HG02870 (cell line): ENCODE measurements around the gene ADGRA1.
"Not testable (repeated sequence)": the region's sequence is repeated elsewhere in the genome, so short reads cannot be mapped to it uniquely, and the experiment has no call there.

Source experiments
- ATAC-seq: cut with Tn5 transposase; IDR thresholded peaks from one replicate; pipeline ENCODE4 v1.9.1; 2021; ENCODE audit warnings: mild to moderate bottlenecking, moderate library complexity; ENCODE audit not compliant: unreplicated experiment

ADGRA1 gene

DNA sequence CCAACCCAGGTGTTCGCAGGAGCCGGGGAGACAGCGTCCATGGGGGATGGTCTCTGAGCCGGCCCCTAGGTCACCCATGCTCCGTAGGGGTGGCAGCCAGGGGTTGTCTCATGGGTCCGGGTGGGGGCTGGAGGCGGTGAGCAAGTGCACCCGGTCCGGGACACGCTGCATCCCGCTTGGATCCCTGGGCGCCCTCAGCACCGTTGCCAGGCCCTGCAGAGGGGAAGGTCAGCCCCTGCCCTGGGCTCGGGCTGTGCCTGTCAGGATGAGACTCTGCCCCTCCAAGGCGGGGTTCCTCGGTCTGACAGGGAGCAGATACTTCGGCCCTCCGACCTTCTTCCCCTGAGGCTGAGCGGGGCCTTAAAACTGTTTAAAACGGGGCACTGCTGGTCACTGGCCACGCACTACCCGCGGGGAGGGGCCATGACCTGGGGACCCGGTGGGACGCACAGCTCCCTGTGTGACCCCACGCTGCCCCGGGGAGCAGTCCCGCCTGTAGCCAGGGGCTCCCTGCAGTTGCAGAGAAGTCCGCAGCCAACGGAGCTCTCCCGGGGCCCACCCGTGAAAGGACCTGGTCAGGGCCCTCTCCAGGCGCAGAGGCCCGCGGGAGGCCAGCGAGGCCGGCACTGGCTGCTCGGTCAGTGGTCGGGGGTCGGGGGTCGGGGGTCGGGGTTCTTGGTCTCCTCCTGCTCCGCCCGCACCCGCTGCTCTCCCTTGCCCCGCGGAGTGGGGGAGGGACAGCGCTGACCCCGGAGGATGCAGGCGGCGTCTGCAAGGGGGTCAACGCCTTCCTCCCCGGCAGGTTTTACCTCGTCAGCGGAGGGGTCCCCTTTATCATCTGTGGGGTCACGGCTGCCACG is 38.9 kb downstream of the ADGRA1 start:
- ATAC-seq = no peak

DNA sequence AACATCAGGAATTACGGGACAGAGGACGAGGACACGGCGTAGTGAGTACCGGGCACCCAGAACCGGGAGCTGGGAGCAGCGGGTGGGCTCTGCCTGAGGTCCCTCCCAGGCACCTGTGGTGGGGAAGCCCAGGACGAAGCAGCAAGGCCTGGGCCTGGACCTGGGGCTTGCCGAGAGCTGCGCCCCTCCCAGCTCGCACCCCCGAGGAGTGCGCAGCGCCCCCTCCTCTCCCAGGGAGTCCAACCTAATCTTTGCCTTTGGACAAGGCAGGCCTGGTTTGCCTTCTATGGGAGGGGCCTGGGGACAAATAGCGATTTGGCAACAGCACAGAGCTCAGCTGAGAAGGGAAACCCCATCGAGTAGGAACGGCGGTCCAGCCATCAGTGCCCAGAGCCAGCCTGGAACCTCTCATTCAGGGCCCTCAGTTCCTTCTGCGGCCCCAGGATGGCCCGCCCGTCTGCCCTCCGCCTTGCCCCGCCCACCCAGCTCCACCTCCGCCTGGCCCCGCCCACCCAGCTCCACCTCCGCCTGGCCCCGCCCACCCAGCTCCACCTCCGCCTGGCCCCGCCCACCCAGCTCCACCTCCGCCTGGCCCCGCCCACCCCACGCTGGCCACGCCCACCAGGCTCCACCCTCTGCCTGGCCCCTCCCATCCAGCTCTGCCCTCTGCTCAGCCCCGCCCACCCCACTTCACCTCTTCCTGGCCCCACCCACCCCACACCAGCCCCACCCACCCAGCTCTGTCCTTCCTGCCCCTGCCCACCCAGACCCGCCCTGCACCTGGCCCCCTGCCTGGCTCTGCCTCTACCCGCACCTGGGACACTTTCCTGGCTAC is 39.8 kb downstream of the ADGRA1 start:
- ATAC-seq = no peak

DNA sequence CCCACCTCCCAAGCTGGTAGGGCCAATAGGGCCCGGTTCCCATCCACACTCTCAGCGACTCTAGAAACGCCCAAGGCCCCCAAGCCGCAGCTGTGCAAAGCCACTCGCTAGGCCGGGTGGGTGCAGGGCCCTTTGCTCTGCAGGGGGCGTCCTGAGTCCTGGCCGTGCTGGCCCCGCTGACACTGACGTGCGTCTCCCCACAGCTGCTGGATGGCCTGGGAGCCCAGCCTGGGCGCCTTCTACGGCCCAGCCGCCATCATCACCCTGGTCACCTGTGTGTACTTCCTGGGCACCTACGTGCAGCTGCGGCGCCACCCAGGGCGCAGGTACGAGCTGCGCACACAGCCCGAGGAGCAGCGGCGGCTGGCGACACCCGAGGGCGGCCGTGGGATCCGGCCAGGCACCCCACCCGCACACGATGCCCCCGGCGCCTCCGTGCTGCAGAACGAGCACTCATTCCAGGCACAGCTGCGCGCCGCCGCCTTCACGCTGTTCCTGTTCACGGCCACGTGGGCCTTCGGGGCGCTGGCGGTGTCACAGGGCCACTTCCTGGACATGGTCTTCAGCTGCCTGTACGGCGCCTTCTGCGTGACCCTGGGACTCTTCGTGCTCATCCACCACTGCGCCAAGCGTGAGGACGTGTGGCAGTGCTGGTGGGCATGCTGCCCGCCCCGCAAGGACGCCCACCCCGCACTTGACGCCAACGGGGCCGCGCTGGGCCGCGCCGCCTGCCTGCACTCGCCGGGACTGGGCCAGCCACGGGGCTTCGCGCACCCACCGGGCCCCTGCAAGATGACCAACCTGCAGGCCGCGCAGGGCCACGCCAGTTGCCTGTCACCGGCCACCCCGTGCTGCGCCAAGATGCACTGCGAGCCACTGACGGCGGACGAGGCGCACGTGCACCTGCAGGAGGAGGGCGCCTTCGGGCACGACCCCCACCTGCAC is 40.7 kb downstream of the ADGRA1 start:
- no peak for ATAC-seq

DNA sequence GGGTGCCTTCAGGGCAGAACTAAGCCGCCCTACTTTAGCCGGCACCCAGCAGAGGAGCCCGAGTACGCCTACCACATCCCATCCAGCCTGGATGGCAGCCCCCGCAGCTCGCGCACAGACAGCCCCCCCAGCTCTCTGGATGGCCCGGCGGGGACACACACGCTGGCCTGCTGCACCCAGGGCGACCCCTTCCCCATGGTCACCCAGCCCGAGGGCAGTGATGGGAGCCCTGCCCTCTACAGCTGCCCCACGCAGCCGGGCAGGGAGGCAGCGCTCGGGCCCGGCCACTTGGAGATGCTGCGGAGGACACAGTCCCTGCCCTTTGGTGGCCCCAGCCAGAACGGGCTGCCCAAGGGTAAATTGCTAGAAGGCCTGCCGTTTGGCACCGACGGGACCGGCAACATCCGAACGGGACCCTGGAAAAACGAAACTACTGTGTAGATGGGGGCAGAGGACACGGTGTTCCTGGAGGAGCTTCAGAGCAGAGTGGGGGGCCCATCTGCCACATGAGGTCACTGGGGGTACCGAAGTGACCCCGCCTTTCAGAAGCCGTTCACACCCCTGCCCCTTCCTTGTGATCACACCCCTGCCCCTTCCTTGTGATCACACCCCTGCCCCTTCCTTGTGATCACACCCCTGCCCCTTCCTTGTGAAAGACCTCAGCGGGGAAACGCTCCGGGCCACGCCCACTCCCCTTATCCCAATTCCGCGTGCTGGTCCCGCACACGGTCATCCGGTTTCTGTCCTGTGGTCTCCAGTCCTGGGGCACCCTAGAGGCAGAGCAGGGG is 41.5 kb downstream of the ADGRA1 start:
- no peak for ATAC-seq

DNA sequence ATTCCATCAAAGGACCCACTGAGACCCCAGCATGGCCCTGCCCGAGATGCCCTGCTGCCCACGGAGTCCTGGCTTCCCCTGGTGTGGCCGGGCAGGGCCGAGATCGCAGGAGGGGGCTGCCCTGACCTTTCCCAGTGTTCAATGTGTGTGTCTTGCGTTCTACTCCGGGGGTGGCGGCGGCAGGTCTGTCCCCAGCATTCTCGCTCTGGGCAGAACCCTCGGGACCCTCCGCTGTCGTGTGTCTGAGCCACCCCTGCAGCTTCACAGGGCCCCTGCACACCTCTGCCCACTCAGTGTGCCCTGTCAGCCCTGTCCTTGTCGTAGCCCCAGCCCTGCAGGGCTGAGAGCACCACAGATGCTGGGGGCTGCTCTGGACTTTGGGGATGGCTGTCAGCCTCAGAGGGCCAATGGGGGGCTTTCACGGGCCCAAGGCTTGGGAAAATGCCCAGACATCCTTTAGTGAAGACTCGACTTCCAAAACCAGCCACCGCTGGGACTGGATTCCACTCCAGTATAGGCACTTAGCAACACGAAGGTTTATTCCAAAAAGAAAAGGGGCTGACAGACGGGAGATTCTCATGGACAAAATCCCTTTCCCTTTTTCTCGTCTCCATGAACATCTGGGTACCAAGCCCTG is 42.3 kb downstream of the ADGRA1 start:
- no peak for ATAC-seq

DNA sequence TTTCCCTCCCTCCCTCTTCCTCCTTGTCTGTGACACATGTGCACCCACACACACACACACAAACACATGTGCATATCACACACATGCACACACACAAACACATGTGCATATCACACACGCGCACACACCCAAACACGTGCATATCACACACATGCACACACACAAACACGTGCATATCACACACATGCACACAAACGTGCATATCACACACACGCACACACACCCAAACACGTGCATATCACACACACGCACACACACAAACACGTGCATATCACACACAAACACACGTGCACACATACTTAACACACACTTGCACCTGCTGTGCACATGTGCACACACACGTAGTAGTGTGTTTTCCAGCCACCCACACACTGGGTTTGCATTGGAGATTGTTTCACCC is 42.9 kb downstream of the ADGRA1 start:
- ATAC-seq = no peak

DNA sequence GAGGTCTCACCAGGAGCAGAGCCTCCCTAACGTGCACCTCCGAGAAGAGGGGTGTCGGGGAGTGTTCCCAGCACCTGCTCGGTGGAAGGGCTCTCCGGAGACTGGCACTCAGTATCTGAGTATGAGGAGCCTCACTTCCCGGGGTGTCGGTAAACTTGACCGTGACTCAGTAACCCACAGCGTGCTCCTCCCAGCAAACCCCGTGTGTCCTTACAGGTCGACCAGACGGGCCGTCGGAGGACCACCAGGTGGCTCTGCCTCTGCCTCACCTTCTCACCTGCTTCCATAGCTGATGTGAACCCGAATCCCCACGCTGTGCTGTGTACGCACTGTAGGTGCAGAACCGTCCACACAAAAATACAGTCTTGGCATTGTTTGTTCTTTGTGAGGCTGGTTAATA is 43.3 kb downstream of the ADGRA1 start:
- no peak for ATAC-seq

DNA sequence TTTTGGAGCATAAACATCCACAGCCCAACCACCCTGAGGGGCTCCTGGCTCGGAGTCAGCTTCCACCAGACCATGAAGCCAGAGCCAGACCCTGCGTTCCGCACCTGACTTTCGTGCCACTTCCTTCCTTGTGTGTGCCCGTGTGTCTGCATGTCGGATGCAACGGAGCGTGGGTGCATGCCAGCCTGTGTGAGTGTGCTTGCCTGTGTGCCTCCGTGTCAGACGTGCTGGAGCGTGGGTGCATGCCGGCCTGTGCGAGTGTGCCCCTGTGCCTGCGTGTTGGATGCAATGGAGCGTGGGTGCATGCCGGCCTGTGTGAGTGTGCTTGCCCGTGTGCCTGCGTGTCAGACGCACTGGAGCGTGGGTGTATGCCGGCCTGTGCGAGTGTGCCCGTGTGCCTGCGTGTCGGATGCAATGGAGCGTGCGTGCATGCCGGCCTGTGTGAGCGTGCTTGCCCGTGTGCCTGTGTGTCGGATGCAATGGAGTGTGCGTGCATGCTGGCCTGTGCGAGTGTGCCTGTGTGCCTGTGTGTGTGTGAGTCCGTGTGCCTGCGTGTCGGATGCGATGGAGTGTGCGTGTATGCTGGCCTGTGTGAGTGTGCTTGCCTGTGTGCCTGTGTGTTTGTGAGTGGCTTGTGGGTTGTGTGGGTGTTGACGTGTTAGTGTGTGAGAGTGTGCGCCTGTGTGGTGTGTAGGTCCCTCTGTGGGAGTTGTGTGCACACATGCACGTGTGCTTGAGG is 44.2 kb downstream of the ADGRA1 start:
- no peak for ATAC-seq

DNA sequence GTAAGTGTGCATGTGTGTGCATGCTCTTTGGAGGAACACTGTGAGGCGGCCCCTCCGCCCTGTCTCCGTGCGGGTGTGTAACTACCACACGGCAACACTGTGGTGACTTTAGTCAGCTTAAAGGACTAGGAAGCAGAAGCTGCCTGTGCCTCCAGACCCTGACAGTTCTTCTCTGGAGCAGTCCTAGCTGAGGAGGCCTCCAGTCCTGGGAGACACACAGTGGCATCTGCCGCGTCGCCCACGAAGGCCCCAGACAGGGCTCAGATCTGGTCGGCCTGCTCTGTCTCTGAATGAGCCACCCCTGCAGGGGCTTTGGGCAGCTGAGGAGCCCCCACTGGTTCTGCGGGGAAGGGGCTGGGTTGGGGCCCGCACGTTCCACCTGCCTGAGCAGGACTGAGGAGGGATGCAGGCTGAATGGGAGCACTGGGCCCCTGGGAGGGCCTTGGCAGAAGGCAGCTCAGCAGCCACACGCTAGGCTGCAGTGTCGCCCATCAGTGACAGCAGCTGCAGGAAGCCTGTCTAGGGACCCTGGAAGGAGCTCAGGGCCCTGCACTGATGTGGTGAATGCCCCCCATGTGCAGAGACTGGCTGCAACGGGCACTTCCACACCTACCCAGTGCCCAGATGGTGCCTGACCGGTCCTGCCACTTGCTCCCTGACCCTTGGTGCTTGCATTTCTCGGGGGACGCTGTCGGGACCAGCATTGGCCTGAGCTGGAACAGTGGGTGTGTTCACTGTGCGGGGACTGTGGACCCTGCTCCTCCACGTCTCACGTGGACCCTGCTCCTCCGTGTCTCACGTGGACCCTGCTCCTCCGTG is 45.0 kb downstream of the ADGRA1 start:
- ATAC-seq = no peak

DNA sequence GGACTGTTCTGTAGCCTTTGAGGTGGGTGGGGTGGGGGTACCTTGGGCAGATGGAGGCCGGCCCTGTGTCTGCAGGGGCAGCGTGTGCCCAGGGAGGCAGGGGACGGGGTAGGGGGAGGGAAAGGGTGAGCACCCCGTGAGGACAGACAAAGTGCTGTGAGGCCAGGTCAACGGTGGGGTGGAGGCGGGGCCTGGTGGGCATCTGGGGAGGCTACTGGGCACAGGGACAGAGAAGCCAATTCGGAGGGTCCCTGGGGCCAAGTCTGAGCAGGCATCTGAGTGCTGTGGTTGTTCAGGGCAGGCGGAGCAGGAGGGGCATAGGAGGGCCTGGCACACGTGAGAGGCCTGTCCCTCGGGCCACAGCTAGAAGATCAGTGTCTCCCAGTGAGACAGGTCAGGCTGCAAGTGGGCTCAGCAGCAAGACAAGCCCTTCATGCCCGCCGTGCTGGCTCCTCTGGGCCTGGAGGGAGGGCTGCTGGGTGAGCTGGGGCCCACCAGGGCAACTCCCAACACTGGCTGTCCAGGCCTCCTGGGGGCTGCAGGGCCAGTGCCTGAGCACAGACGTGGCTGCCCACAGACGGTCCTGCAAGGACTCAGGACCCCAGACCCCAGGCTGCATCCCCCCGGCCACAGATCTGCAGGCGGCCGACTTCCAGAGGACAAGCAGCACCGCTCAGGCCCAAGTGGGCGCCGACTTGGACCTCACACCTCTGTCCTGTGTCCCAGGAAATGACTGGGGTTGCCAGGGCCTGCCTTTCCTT is 45.9 kb downstream of the ADGRA1 start:
- no peak for ATAC-seq

DNA sequence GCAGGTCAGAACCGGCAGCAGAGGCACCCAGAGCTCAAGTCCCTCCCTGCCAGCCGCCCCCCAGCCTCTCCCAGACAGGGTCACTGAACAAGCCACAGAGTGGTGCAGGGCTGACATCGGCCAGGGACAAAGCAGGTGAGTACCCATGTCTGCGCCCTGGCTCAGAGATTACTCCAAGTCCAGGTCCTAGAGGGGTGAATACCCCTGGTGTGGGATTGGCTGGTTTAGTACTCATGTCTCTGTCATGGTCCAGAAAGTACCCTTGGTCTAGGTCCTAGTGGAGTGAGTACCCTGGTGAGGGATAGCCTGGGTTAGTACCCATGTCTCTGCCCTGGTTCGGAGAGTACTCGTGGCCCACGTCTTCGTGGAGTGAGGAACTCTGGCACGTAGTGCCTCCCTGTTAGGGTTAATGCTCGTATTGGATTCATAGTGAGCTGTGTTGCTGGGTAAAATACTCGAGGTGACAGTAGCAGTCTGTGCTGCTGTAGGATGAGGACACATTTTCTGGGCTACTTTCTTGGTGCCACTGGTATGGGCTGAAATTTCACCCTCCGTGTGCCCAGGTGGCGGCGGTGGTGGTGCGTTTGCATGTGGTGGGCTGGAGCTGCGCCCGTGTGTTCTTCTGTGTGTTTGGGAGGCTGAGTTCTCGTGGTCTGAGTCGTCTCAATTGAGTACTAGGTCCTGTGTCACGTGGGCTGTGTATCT is 46.8 kb downstream of the ADGRA1 start:
- no peak for ATAC-seq

DNA sequence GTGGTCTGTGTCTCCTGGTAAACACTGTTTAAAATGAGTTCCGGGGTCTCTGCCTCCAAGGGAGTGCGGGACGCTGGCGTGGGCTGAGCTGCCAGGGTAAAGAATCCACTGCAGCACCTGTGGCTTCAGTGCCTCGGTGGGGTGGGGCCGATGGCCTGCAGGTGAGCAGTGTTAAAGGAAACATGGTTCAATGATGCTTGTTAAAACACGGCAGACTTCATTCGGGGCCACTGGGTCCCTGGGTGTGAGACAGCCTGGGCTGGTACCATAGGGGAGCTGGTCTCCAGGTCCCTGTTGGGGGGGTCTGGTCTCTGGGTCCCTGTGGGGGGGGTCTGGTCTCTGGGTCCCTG is 47.4 kb downstream of the ADGRA1 start:
- ATAC-seq = no peak

DNA sequence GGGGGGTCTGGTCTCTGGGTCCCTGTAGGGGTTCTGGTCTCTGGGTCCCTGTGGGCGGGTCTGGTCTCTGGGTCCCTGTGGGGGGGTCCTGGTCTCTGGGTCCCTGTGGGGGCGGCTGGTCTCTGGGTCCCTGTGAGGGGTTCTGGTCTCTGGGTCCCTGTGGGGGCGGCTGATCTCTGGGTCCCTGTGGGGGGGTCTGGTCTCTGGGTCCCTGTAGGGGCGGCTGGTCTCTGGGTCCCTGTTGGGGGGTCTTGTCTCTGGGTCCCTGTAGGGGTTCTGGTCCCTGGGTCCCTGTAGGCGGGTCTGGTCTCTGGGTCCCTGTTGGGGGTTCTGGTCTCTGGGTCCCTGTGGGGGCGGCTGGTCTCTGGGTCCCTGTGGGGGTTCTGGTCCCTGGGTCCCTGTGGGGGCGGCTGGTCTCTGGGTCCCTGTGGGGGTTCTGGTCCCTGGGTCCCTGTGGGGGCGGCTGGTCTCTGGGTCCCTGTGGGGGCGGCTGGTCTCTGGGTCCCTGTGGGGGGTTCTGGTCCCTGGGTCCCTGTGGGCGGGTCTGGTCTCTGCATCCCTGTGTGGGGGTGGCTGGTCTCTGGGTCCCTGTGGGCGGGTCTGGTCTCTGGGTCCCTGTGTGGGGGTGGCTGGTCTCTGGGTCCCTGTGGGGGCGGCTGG is 49.9 kb downstream of the ADGRA1 start:
- ATAC-seq = not testable (repeated sequence)

DNA sequence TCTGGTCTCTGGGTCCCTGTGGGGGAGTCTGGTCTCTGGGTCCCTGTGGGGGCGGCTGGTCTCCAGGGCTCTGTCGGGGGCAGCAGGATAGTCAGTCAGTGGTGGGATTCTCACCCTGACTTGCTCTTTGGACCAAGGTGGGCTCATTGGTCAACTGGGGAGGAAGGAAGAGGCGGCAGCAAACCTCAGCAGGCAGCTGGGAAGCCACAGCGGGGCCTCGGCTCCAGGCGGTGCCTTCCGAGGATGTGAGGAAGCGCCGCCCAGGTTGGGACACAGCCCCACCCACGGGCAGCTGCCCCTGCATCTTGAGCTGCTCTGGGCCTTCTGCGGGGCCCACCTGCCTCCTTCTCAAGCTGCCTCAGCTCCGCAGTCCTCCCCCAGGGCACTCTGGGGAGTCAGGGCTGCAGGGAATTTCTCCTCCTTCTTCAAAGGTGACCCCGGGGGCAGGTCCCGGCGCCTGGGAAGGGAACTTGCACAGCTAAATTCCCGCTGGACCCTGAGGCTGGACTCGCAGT is 51.9 kb downstream of the ADGRA1 start:
- no peak for ATAC-seq

DNA sequence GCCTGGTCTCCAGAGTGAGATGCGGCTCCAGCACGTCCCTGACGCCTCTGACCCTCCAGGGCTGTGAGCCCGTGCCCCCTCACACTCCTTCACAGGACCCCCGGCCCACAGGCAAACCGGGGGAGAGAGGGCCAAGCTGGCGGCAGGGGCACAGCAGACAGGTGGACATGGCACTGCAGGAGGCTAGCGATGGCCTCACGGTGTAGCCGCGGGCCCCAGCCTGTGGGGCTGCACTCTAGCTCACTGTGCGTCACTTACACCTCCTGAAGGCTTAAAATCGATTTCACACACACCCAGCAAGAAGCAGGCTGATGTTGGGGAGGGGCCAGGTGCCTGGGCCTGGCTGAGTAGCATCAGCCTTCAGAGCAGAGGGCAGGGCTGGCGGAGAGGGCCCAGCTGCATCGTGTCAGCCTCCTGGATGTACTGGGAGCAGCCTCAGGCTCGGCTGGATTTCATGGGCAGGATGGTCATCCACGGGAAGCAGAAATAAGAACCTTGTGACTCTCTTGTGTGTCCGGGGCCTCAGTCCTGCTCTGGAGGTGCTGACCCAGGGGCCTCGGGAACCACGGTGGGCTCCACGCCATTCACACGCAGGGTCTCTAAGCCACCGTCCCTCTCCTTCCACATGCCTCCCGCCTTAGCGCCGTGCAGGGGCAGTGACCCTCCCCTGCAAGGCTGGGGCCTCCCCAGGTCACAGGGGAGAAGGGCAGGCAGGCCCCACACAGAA is 52.9 kb downstream of the ADGRA1 start:
- no peak for ATAC-seq
